SK-N-SH treated with all-trans-retinoic acid at 6 μM for 48 hours (cell line): ENCODE measurements around the gene ZFYVE28.

Source experiments
- PATZ1 ChIP-seq: fragments of 250-450 bp; sonication (Bioruptor Pico); IDR thresholded peaks from 2 replicates; pipeline ENCODE4 v1.8.0; 2020; ENCODE audit warnings: mild to moderate bottlenecking, moderate library complexity, borderline replicate concordance
- ZFP30 ChIP-seq: fragments of 450-650 bp; formaldehyde crosslinking; IDR thresholded peaks from 2 replicates; pipeline ENCODE4 v1.5.0; 2022; ENCODE audit warnings: mild to moderate bottlenecking, moderate library complexity

- TF ChIP-seq PATZ1 (CRISPR knock-in tag) (no peak), ZFP30 (no peak)
Observed at GRCh38 chr4:2277956-2278355, 140.5 kb downstream of the ZFYVE28 start.
